Activated CD4-positive, alpha-beta T cell treated with anti-CD3 and anti-CD28 coated beads, Interleukin-2, amount 50 U/mL, for 4 hours (primary cell): ENCODE measurements around the gene HTR4.
"Not testable (repeated sequence)": the region's sequence is repeated elsewhere in the genome, so short reads cannot be mapped to it uniquely, and the experiment has no call there.

Experiments
- DNase-seq, 2 experiments: peaks; one replicate each; pipeline ENCODE4 v3.0.0-alpha.2; 2020

Gene HTR4, protein sequence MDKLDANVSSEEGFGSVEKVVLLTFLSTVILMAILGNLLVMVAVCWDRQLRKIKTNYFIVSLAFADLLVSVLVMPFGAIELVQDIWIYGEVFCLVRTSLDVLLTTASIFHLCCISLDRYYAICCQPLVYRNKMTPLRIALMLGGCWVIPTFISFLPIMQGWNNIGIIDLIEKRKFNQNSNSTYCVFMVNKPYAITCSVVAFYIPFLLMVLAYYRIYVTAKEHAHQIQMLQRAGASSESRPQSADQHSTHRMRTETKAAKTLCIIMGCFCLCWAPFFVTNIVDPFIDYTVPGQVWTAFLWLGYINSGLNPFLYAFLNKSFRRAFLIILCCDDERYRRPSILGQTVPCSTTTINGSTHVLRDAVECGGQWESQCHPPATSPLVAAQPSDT

DNA sequence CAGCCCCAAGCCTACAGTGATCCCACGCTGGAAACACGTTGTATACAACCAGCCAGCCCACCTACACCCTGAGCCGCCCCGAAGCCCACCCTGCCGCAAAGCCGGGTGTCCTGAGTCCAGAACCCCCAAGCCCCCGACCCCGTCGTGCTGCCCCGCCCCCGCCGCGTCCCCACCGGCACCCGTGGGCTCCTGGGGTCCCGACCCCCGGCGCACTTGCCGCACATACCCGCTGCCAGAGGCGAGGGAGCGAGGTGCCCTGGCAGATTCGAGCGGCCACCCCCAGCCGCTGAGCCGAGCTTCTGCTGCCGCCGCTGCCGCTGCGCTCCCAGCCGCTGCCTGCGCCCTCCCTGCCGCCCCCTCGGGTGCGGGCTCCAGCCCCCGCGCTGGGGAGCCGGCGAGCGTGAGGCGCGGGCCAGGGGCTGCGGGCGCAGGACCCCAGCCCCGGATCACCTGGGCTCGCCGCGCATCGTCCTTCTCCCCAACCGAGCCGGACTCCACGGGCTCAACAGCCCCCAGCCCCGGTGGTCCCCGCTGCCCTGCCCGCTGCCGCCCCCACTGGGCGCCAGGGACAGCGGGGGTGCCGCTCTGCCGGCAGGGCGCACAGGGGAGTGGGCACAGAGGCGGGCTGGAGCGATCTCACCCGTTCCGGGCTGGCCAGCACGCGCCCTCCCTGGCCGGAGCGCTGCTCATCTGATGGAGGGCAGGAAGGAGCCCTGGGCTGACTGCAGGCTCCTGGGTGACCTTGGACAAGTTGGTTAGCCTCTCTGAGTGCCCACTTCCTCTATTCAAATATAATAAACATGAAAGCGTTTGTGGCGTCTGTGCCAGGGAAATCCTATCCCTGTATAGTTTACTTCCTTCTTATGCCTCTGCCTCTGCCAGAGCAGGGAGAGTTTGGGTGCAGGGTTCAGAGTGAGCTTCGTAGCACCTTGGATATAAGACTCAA lies at the start of gene HTR4:
Gene HTR4 (minus strand): TSS at position 692 of the 946 bp plus-strand sequence. CDS start 17,513 bp downstream, outside the sequence.
- DNase-seq = no peak

DNA sequence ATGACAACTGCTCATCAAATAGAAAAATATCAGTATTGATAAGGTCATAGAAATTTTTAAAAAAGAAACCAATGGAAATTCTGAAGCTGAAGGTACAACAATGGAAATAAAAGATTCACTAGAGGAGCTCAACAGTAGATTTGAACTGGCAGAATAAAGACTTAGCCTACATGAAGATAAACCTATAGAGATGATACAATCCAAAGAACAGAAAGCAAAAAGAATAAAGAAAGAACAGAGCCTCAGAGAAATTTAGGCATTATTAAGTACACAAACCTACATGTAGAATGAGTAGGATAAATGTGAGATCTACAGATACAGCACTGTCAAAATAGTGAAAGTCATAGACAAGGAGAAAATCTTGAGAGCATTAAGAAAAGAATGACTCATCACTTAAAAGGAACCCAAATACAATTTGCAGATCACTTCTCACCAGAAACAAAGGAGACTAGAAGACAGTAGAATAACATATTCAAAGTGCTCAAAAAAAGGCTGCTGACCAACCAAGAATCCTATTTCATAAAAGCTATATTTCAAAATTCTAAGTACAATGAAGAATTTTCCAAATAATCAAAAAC lies 47.8 kb upstream of the HTR4 start:
- DNase-seq = no peak

DNA sequence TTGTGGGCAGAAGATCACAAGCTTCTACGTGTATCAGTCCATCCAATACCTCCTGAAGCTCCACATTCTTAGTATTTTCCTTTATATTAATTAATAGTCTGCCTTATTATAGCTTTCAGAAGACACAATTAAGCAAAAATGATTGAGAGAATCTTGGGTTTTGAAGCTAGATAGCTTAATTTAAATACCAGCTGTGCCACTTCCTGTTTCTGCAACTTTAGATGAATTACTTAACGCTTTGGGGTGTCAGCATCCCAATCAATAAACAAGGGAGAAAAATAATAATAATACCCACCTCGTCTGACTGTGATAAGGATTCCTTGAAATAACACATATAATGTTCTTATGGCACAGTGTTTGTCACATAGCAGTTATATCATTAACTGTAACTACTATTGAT lies 44.7 kb upstream of the HTR4 start:
- DNase-seq = no peak

- DNase-seq = no peak
Observed at GRCh38 chr5:148697809-148698196, 43.5 kb upstream of the HTR4 start.

GRCh38 chr5:148697180-148697808 lies 43.0 kb upstream of the HTR4 start:
- DNase-seq = no peak

GRCh38 chr5:148696187-148697036 lies 42.1 kb upstream of the HTR4 start:
- no peak for DNase-seq

DNA sequence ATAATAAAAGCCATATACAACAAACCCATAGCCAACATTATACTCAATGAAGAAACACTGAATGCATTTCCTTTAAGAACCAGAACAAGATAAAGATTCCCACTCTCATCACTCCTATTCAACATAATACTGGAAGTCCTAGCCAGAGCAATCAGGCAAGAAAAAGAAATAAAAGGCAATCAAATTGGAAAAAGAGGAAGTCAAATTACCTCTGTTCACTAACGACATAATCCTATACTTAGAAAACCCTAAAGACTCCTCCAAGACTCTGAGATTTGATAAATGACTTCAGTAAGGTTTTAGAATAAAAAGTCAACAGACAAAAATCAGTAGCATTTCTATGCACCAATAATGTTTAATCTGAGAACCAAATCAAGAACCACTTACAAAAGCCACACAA lies 36.6 kb upstream of the HTR4 start:
- DNase-seq = no peak

DNA sequence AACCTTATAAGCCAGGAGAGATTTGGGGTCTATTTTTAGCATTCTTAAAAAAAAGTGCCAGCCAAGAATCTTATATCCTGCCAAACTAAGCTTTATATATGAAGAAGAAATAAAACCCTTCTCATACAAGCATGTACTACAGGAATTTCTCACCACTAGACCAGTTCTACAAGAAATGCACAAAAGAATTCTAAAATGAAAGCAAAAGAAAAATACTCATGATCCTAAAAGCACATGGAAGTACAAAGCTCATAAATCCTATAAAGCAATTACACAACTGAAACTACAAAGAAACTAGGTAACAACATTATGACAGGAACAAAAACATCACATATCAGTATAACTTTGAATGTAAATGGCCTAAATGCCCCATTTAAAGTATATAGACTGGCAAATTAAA lies 34.5 kb upstream of the HTR4 start:
- no peak for DNase-seq

- DNase-seq = no peak
Observed at GRCh38 chr5:148687871-148688270, 33.5 kb upstream of the HTR4 start.

DNA sequence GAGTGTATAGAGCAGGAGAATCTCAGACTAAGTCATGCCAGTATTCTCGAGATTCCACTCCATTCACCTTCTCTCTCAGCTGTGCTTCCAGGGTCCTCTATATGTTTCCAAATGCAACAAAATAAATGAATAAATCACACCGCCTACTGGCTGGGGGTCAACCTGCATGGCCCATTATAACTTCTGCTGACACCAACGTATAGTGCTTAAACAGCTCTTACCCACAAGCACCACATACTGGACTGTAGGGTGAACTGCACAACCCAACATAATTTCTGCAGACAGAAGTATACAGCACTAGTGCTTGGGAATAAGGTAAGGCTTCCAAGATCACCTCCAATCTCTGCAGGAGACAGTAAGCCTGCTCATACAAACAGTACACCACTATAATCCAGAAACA lies 33.1 kb upstream of the HTR4 start:
- DNase-seq = no peak

GRCh38 chr5:148686660-148687059 lies 32.3 kb upstream of the HTR4 start:
- DNase-seq = no peak

DNA sequence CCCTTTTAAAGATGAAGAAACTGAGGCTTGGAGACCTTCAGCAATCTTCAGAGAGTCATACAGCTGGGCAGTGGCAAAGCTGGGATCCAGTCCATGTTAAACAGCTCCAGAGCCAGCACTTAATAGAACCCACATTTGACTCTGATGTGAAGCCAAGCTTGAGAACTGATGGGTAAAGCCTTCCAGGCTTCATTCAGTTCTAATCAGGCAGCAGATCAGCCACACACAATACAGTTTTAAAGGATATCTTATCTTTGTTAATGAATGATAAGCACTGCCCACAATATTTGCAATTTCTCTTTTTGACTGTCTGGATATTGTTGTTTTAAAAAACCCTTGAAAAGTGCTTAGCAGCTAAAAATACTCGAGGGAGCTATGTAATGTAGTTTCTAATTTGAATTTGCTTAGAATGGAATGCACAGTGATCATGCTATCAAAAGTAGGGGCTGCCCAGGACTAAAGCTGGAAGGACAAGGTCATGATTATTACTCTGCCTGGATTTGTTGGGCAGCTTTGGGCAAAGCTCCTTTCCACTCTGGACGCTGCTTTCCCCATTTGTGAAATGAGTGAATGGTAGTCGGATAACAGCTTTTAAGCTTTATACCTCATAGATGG lies 31.3 kb upstream of the HTR4 start:
- no peak for DNase-seq

- DNase-seq = no peak
Observed at GRCh38 chr5:148684528-148684927, 30.2 kb upstream of the HTR4 start.

DNA sequence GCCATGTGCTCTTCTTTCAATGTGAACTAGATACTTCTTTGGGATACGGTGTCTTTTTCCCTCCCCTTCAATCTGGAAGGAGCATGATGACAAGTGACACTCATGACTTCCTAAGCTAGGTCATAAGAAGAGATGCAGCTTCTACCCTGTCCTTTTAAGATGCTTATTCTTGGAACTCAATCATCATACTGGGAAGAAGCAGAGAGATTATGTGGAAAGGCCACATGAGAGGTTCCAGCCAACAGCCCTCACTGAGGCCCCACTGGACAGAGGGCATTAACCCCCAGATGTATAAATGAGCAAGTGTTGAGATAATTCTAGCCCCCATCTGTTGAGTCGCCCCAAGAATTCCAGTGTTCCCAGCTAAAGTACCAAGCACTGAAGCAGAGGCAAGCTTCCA lies 29.3 kb upstream of the HTR4 start:
- no peak for DNase-seq

DNA sequence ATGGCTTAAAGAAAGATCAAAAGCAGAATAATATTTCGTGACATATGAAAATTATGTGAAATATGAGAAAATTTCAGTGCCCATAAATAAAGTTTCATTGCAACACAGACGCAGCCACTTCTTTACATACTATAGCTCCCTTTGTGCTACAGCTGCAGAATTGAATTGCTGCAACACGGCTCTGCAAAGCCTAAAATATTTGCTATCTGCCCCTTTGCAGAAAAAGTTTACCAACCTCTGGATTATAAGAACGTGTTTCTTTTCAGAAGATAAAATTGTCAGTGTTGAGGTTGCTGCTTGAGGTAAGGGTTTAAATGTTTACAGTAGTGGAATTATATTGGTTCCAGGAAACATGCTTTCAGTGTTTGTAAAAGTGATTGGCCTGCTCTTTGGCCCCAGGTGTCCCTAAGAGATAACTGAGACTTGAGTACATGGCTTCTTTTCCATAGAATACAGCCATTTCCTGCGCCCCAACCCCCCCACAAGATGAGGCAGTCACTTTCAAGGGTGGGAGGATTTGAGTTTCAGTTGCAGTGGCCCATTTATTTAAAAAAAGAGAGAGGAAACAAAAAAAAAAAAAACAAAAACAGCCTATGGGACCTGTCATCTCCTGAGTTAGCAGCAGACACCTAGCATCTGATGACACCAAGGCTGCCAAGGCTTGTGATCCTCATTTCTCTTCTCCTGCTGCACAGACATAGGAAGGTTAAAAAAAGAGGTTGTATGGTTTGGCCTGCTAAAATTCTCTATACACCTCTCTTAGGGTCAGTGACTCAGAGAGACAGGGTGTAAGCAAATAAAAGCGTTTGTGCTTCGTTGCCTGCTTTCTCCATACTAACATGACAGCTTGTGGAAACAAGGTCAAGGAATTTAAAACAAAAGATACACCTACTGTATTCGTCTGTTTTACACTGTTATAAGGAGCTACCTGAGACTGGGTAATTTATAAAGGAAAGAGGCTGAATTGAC lies 28.0 kb upstream of the HTR4 start:
- DNase-seq = no peak

GRCh38 chr5:148681157-148682057 lies 27.1 kb upstream of the HTR4 start:
- no peak for DNase-seq

GRCh38 chr5:148673704-148674103 lies 19.4 kb upstream of the HTR4 start:
- DNase-seq = not testable (repeated sequence)

GRCh38 chr5:148666353-148666752 lies 12.0 kb upstream of the HTR4 start:
- DNase-seq = no peak

DNA sequence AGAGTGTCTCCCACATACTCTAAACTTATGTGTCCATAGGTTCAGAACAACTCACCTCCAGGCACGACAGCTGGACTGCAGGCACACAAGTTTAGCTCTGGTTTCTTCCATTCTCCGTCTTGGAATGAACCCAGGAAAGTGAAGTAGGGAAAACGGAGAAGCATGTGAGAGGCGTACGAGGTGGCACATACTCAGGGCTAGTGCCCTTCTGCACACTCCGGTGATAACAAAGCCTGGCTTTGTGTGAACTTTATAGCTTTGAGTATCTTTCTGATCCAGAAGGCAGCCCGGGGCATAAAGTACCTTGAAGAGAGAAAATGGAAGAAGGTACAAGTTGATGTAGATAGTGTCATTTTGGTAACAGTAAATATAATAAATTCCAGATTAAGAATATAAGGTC lies 11.1 kb upstream of the HTR4 start:
- no peak for DNase-seq
